HepG2 (cell line): ENCODE measurements around the gene PDZD7. TPM values are rescaled to one million over a fixed set of nuclear protein-coding genes. Genes with fewer than 3 reads are reported as not detected.

Source experiments
- ARID4A ChIP-seq: sonication (generic); formaldehyde crosslinking; IDR thresholded peaks from 2 replicates; pipeline ENCODE4 v1.5.0; 2020; ENCODE audit warnings: mild to moderate bottlenecking, missing genetic modification reagents, borderline replicate concordance
- CTCF ChIP-seq: sonication (generic); formaldehyde crosslinking; IDR thresholded peaks from 2 replicates; pipeline ENCODE4 v1.5.0; 2020; ENCODE audit warnings: mild to moderate bottlenecking, missing genetic modification reagents, moderate library complexity
- GZF1 ChIP-seq: sonication (generic); formaldehyde crosslinking; IDR thresholded peaks from 2 replicates; pipeline ENCODE4 v1.5.1; 2020; ENCODE audit warnings: mild to moderate bottlenecking, missing genetic modification reagents
- LBX2 ChIP-seq: sonication (generic); formaldehyde crosslinking; IDR thresholded peaks from 2 replicates; pipeline ENCODE4 v1.5.0; 2020; ENCODE audit warnings: missing genetic modification reagents, mild to moderate bottlenecking, borderline replicate concordance
- TP53 ChIP-seq: sonication (generic); formaldehyde crosslinking; conservative IDR thresholded peaks from 2 replicates; pipeline ENCODE4 v1.4.0; 2020; ENCODE audit warnings: missing genetic modification reagents
- ZFP91 ChIP-seq: sonication (generic); formaldehyde crosslinking; IDR thresholded peaks from 2 replicates; pipeline ENCODE4 v1.9.0; 2022; ENCODE audit warnings: missing genetic modification reagents, mild to moderate bottlenecking, borderline replicate concordance
- ZMYM4 ChIP-seq: sonication (generic); formaldehyde crosslinking; IDR thresholded peaks from 2 replicates; pipeline ENCODE4 v1.8.1; 2023; ENCODE audit warnings: mild to moderate bottlenecking, missing genetic modification reagents
- ZNF496 ChIP-seq: sonication (generic); formaldehyde crosslinking; IDR thresholded peaks from 2 replicates; pipeline ENCODE4 v1.8.1; 2023; ENCODE audit warnings: mild to moderate bottlenecking, moderate library complexity, missing genetic modification reagents; ENCODE audit not compliant: insufficient replicate concordance
- polyA plus RNA-seq, 8 experiments: library from polyadenylated mRNA; depleted of rRNA in 3 of 8; stranded (reverse) in 7 of 8; unstranded in 1 of 8; fragments of >200 nt; fragmentation: Illumina TruSeq in 4 of 8; extraction: Trizol in 4 of 8; gene quantifications; 2 replicates each; pipeline versions ENCODE4 v1.2.1 to v1.2.3, GENCODE V29; 2011 to 2016; ENCODE audit warnings: low read depth in 4 of 8, missing spikeins in 1 of 8, mixed read lengths in 1 of 8; ENCODE audit not compliant: insufficient read depth in 1 of 8
- total RNA-seq, 5 experiments: library from RNA; depleted of rRNA; stranded (reverse); fragments of >200 nt; fragmentation: Illumina TruSeq; extraction: Trizol; gene quantifications; 2 replicates each; pipeline ENCODE4 v1.2.3, GENCODE V29; 2016; ENCODE audit warnings: low read depth in 1 of 5
- TF ChIP-seq, protein P1 (sequence below): sonication (generic); formaldehyde crosslinking; IDR thresholded peaks from 2 replicates; pipeline ENCODE4 v1.5.1; 2020; ENCODE audit warnings: mild to moderate bottlenecking, missing genetic modification reagents, moderate library complexity
- TF ChIP-seq, protein P2 (sequence below): sonication (generic); formaldehyde crosslinking; IDR thresholded peaks from 2 replicates; pipeline ENCODE4 v1.4.0; 2020; ENCODE audit warnings: mild to moderate bottlenecking, missing genetic modification reagents
- TF ChIP-seq, protein P3 (sequence below): sonication (generic); formaldehyde crosslinking; IDR thresholded peaks from 2 replicates; pipeline ENCODE4 v1.4.0; 2020; ENCODE audit warnings: missing genetic modification reagents

PDZD7 gene
- total and polyA plus RNA-seq, 2 of the 13 experiments (the other 11 are each of a cell fraction or from before 2014, with no cell fraction given): 0.58 to 0.73 TPM

GRCh38 chr10:101067356-101068083 is 36.6 kb upstream of the PDZD7 start (continued):
- TF ChIP-seq, protein P1, sequence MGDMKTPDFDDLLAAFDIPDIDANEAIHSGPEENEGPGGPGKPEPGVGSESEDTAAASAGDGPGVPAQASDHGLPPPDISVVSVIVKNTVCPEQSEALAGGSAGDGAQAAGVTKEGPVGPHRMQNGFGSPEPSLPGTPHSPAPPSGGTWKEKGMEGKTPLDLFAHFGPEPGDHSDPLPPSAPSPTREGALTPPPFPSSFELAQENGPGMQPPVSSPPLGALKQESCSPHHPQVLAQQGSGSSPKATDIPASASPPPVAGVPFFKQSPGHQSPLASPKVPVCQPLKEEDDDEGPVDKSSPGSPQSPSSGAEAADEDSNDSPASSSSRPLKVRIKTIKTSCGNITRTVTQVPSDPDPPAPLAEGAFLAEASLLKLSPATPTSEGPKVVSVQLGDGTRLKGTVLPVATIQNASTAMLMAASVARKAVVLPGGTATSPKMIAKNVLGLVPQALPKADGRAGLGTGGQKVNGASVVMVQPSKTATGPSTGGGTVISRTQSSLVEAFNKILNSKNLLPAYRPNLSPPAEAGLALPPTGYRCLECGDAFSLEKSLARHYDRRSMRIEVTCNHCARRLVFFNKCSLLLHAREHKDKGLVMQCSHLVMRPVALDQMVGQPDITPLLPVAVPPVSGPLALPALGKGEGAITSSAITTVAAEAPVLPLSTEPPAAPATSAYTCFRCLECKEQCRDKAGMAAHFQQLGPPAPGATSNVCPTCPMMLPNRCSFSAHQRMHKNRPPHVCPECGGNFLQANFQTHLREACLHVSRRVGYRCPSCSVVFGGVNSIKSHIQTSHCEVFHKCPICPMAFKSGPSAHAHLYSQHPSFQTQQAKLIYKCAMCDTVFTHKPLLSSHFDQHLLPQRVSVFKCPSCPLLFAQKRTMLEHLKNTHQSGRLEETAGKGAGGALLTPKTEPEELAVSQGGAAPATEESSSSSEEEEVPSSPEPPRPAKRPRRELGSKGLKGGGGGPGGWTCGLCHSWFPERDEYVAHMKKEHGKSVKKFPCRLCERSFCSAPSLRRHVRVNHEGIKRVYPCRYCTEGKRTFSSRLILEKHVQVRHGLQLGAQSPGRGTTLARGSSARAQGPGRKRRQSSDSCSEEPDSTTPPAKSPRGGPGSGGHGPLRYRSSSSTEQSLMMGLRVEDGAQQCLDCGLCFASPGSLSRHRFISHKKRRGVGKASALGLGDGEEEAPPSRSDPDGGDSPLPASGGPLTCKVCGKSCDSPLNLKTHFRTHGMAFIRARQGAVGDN: peak; percentile 85
- TF ChIP-seq, protein P2, sequence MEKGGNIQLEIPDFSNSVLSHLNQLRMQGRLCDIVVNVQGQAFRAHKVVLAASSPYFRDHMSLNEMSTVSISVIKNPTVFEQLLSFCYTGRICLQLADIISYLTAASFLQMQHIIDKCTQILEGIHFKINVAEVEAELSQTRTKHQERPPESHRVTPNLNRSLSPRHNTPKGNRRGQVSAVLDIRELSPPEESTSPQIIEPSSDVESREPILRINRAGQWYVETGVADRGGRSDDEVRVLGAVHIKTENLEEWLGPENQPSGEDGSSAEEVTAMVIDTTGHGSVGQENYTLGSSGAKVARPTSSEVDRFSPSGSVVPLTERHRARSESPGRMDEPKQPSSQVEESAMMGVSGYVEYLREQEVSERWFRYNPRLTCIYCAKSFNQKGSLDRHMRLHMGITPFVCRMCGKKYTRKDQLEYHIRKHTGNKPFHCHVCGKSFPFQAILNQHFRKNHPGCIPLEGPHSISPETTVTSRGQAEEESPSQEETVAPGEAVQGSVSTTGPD (CRISPR knock-in tag): peak; percentile 70
- TF ChIP-seq ZMYM4: no peak
- TF ChIP-seq CTCF (CRISPR knock-in tag): peak; percentile 88
- peak; percentile 54; the same call in 1 of the 2 replicates for TF ChIP-seq ZFP91 (CRISPR knock-in tag)
- no peak for TF ChIP-seq ZNF496 (CRISPR knock-in tag)
- TF ChIP-seq GZF1 (CRISPR knock-in tag): peak; percentile 59; the same call in 1 of the 2 replicates
- TF ChIP-seq, protein P3, sequence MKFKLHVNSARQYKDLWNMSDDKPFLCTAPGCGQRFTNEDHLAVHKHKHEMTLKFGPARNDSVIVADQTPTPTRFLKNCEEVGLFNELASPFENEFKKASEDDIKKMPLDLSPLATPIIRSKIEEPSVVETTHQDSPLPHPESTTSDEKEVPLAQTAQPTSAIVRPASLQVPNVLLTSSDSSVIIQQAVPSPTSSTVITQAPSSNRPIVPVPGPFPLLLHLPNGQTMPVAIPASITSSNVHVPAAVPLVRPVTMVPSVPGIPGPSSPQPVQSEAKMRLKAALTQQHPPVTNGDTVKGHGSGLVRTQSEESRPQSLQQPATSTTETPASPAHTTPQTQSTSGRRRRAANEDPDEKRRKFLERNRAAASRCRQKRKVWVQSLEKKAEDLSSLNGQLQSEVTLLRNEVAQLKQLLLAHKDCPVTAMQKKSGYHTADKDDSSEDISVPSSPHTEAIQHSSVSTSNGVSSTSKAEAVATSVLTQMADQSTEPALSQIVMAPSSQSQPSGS: 0 out of 2 replicates have a peak, but pooled peaks have one; percentile 8
- TF ChIP-seq TP53 (CRISPR knock-in tag): no peak
- 0 out of 2 replicates have a peak, but pooled peaks have one; percentile 52 for TF ChIP-seq LBX2
- peak; percentile 64 for TF ChIP-seq ARID4A
